Amygdala (tissue), 56 donors: Measurements from ENCODE around the gene GAMT.
"Not testable (repeated sequence)": the region's sequence is repeated elsewhere in the genome, so short reads cannot be mapped to it uniquely, and the experiment has no call there.

Experiments
- DNase-seq, 56 donors: peaks; one replicate each; lab custom pipeline; 2025; lab: John Stamatoyannopoulos, UW

The GAMT gene

DNA sequence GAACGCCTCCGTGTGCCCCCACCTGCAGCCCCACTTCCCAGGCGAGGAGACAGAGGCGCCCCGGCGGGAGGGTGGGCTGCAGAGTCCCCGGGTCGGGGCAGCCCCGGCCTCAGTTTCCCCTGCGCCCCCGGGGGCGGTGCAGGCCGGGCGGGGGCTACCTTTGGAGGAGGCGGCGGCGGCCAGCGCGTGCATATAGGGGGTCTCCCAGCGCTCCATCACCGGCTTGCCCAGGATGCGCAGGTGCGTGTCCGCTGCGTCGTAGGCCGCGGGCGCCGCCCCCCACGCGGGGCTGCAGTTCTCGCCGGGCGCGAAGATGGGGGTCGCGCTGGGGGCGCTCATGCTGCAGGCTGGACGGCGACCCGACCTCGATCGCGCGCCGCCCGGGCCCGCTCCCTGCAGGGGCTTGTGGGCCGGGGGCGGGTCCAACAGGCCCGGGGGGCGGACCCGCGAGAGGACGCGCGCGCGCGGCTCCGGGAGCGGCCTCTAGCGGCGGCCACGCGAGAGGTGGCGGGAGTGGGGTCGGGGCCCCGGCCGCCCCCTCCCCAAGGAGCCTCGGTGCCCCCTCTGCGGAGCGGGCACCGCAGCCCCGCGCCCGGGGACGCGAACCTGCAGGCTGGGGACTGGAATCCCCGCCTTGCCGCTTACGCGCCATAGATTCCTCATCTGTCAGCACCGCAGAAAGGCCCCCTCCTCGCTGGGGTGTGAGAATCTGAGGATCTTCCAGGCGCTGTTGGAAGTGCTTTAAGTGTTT, at the start of gene GAMT:
Gene GAMT (minus strand): TSS at position 405 of the 751 bp plus-strand sequence. CDS start 66 bp downstream, at position 339.
- DNase-seq, result peak in 29 of 56 donors; percentile 4 to 79 (median 43)

DNA sequence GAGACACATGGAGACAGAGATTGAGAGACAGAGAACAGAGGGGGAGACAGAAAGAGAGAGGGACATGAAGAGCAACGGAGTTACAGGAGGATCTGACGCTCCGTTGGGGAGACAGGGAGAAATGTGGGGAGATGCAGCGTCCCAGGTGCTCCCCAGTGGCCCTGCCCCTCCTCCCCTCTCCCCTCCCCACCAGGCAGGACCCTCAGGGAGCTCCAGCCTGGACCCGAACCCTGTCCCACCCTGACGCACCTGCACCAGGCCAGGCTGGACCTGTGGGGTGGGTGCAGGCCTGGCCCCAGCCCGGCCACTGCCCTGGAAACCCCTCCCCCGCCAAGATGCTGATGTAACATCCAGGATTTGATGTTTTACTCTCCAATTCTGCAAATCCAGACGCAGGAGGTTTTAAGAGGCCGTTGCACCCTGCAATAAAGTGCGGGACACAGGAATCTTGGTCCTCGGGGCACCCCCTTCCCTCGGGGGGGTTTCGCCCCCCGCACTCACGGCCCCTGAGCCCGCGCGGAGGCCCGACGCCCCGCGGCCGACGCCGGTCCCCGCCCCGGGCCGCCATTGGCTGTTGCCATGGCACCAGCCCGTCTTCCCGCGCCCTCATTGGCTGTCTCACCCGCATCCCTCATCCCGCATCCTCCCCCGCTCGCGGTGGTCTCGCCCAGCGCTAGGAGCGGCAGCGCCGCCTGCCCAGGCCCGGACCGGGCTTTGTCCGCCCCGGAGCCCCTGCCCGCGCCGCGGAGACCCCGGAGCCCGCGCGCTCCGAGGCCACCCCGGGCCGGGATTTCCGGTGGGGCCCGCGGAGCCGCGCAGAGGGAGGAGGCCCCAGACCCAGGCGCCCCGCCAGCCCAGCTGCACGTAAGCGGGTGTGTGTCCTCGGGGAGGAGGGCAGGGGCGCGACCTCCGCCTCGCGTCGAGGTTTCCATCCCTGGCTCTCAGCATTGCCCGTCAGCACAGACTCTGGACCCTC, 48.4 kb upstream of the GAMT start, which contains the start of gene APC2:
Gene APC2 (plus strand): TSS at position 655 of the 976 bp plus-strand sequence. CDS start 2,881 bp downstream, outside the sequence.
- peak in 55 of 56 donors; percentile 39 to 91 (median 80) for DNase-seq

DNA sequence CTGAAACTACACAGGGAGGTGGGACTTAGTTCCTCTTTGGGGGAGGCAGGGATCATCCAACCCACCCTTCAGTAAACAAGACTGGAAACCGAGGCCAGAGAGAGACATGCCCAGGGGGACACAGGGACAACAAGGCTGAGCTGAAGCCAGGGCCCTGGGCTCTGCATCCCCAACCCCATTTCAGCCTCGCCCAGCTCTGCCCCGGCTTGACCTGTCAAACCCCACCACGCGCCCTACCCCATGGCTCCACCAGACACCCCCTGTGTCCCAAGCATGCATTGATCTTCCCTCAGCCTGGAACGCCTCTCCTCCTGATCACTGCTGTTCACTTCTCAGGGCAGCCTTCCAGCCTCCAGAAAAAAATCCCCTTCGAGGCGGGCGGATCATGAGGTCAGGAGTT, 46.6 kb upstream of the GAMT start:
- DNase-seq, result no peak

DNA sequence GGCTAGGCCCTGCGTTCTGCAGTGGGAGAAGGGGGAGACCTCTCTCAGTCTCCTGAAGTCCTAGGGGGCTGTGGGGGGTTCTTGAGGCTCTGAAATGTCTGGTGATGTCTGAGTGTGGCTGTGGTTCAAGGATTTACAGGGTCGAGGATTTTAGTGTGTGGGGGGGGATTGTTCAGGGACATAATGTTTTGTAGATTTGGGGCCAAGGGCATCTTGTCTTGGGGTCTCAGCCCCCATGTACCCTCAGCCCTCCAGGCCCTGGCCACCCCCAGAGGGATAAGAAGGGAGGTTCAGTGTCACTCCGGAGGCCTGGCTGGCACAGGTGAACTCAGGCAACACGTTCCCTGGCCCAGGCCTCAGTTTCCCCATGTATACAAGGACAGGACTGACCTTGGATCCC, 46.2 kb upstream of the GAMT start:
- no peak for DNase-seq

DNA sequence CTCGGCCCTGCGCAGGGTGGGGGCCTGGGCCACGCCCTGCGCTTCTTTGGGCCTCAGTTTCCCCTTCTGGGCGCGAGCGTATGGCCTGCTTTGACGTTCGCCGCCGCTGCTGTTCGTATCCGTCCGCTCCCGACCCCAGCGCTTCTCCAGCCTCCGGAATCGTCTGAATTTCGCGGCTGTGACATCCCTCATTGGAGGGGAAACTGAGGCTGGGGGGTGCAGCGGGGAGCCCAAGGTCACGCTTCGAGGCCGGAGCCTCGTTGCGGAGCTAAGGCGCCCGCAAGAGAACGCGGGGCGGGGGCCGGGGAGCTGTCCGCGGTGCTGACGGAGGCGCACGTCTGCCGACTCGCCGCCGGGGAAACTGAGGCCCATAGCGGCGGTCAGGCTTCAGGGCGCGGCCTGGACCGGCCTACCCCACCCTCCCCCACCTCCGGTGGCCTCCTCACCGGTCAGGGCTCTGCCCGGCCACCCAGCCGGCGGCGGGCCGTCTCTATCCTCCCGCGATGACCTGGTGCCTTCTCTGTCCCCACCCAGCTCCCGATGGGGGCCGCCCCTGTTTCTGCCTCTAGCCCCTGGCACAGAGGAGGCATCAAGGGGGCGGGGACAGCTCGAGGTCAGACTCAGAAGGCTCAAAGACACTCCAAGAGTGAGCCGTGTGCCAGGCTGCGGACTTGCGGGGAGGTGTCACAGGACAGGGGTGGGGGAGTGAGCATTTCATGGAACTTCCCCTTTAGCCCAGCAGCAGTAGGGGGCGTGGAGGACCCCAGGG, 45.6 kb upstream of the GAMT start:
- peak in 7 of 56 donors; percentile 14 to 49 (median 31) for DNase-seq

DNA sequence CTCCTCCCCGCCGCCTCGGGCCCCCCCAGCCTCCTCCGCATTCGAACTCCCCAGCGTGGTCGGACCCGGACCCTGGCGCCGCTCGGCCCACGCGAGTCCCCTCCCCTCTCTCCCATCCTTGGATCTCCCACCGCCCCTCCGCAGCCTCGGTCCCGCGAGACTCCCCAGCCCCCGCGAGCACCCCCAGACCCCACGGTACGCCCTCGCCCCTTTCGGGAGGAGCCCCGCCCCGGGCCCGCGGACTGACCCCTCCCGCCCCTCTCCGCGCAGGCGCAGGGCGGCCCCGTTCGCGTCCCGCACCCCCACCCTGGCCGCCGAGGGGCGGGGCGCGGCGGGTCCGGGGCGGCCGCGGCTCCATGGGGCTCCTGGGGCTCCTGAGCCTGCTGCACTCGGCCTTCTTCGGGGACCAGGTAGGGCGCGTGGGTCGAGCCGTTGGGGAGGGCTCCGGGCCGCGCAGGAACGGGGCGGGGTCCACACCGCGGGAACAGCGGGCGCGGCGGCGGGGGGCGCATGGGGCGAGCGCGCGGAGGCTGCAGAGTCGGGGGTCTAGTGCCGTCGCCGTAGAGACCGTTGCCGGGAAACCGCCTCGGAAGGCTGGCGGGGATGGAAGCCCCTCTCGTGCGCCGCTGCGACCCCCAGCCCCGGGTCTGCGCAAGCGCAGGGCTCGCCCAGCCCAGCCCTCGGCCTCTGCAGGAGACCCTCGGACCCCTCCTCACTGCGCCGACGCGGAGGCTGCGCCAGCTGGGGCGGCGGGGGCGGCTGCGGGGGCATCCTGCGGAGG, 44.8 kb upstream of the GAMT start:
- DNase-seq, result peak in 33 of 56 donors; percentile 8 to 70 (median 46)

DNA sequence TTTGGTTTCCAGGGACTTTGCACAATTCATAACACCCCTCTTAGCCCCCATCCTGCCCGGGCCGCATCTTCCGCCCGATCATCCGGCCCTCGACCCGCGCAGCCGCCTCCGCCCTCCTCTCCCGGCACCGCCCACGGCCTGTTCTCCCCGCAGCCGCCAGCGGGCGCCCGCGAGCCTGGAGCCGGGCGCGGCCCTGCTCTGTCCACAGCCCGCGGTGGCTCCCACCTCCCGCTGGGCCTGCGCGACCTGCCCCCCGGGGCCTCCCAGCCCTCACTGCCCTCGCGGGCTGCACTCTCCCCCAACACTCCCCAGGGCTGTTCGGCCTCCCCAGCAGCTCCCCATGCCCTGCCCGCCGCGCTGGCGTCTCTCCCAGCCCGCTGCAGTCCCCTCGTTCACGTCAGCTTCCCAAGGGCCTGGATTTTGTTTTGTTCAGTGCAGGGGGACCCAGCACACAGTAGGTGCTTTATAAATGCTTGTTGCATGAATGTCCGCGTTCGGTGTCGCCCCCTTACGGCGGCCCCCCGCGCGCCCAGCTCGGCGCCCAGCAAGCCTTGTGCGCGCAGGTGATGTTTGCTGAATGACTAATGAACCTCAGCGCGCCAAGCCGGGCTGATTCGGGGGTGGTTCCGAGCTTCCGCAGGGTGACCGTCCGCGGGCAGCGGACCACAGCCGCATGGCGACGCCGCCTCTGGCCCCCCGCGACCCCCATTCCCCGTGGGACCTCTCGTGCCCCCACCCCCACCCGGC, 44.0 kb upstream of the GAMT start:
- DNase-seq, result peak in 44 of 56 donors; percentile 8 to 79 (median 52)

DNA sequence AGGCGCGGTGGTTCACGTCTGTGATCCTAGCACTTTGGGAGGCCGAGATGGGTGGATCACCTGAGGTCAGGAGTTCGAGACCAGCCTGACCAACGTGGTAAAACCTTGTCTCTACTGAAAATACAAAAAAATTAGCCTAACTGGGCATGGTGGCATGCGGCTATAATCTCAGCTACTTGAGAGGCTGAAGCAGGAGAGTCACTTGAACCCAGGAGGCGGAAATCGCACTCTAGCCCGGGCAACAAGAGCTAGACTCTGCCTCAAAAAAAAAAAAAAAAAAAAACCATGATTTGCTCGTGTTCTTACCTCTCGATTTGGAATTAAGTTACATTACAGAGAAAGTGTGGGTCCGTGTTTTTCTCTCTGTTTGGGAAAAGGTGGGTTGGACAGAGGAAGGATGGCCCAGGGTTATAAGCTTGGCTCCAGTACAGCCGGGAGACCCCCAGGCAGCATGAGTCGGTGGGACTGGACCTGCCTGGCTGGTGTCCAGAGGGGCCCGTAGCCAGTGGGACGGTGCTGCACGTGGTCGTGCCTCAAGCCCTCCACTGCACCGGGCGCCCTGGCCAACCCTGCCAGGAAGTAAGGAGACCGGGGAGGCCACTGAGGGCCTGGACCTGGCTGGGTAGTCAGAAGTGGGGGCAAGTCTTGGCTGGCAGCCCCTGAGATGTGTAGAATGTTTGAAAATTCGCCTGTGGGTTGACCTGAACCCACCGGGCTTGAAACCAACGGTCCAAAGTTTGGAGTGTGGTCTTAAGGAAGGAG, 40.5 kb upstream of the GAMT start:
- DNase-seq, result no peak

DNA sequence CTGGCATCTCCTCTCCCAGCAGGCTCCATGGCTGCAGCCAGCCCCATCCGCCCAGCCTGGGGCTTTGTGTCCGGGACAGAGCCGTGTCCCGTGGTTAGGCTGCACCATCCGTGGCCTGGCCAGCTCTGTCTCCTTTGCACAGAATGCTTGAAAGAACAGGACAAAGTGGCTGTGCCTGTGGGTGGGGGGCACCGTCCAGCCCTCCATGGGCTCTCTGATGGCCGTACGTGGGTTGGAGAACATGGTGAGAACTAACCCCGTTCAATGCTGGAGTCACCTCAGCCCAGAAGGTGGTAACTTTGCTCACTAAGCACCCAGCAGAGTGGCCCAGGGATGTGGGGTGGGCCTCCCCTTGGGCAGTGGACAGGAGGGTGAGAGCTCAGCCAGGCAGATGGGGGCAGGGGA, 39.7 kb upstream of the GAMT start:
- DNase-seq, result no peak

DNA sequence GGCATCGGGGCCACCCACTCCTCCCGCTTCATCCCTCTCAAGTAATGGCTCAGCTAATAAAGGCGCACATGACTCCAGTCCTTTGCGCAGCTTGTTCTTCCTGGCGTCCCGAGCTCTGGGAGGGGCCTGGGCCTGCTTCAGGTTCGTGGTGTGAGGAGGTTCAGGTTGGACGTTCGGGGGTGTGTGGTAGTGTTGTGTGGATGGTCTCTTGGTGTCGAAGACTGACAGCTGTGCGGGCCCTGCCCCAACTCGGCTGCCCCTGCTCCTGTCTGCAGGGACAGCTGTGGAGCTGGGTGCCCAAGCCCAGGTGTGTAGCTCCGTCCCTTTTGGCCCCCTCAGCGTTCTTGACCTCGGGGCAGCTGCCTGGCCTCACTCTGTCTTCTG, 39.1 kb upstream of the GAMT start:
- DNase-seq, result no peak

DNA sequence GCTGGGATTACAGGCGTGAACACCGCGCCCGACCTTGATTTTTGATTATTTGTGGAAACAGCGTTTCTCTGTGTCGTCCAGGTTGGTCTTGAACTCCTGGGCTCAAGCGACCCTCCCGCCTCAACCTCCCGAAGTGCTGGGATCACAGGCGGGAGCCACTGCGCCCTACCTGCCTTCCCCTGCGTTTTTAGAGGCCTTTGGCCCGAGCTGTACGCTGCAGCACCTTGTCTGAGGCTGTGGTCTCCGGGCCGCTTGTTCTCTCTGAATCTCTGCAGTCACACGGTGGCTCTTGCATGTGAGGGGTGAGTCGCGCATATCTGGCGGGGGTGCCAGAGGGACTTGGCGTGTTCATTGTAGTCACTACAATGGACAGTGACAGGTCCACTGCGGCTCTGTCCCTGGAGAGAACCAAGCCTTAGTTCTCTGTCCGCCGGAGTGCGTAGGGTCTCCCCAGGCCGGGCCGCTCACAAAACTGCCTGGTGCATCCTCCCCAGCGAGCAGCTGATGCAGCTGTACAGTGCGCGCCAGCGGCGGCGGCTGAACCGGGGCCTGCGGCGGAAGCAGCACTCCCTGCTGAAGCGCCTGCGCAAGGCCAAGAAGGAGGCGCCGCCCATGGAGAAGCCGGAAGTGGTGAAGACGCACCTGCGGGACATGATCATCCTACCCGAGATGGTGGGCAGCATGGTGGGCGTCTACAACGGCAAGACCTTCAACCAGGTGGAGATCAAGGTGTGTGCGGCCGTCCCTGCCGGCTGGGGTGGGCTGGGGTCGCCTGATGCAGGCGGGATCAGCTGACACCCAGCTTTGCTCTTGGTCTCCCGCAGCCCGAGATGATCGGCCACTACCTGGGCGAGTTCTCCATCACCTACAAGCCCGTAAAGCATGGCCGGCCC, 38.4 kb upstream of the GAMT start:
- DNase-seq, result not testable (repeated sequence)

DNA sequence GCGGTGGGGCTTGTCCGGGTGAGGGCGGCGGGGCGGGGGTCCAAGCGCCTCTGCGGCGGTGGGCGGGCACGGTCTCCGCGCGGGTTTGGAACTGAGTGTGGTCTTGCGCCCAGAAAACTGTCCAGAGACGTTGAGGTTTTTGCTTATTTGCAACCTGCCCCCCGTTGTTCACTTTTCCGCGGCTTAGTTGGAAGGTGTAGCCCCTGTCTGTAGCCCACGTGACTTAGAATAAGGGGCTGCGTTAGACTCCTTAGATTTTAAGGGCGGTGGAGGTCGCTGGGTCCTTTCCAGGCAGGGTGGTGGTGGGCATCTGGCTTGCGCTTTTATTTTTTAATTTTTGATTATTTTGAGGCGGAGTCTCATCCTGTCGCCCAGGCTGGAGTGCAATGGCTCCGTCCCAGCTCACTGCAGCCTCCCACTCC, 37.6 kb upstream of the GAMT start:
- DNase-seq, result no peak

DNA sequence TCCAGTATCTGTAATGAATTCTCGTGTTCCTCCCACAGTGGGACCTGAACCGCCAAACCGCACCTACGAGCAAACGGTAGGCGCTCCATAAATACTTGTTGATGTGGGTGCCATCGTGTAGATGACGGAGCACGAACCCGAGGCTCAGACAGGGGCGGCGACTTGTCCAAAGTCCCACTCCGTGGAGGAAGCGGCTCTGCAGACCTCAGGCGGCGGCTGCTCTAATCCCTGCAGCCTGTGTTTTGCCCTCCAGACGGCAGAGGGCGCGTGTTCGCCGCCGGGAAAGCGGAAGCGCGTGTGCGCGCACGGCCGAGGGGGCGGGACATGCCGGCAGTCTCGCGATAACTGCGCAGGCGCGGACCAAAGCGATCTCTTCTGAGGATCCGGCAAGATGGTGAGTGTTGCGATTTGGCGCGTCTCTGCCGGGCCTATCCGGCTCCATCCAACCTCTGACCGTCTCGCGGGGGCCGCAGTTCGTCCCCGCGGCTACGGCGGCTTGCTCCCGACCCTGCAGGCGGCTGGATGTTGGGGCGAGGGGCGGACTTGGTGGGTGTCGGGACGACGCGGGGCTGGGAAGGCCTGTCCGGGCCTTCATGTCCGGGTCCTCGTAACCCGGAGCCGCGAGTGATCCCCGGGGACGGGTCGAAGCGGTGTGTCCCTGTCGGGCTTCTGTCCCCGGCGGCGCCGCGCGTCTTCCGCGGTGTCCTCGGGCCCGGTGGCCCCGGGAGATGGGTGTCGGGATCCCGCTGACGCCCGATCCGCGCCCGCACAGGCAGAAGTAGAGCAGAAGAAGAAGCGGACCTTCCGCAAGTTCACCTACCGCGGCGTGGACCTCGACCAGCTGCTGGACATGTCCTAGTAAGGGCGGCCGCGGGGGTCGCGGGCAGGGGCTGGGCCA, 36.9 kb upstream of the GAMT start, which contains the start of gene RPS15:
Gene RPS15 (plus strand): TSS at position 362 of the 898 bp plus-strand sequence. CDS start 30 bp downstream, at position 392.
- DNase-seq, result peak; percentile 48 to 95 (median 86)

DNA sequence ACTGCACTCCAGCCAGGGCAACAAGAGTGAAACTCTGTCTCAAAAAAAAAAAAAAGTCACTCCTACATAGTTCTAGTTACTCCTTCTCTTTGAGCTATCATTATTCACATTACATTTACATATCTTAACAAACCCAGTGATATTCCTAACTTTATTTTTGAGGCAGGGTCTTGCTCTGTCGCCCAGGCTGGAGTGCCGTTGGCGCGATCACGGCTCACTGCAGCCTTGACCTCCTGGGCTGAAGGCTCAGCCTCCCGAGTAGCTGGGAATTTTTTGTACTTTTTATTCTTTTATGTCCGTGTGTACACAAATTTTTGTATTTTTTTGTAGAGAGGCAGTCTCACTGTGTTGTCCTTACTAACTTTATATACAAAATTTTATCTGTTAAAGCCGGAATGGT, 36.3 kb upstream of the GAMT start:
- DNase-seq, result no peak

DNA sequence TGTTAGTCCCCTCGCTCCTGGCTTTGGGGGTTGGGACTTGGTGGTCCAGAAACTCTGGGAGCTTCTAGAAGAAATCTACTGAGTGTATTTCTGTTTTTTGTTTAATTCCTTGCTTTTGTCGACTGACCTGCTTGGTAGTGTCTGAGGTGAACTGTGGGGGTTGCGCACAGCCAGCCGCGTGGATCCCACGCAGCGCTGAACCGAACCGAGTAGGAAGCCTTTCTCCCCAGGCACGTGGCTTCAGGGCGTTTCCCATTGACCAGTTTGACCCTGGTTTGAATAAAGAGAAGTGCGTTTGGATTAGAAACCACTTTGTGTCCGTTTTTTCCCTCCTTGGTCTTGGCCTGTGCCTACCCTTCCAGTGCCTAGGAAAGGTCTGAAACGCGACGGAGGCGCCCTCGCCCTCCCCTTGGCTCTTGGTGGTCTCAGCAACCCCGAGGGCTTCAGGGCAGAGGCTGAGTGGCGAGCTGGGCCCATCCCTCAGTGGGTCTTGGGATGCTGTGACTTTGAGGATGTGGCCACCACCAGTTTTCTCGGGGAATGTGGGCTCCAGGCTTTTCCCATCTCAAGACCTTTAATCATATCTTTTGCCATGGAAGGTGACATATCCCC, 34.1 kb upstream of the GAMT start:
- DNase-seq, result no peak
